ENCODE results near the gene STK32B. TPM values are rescaled to one million over a fixed set of nuclear protein-coding genes. Genes with fewer than 3 reads are reported as not detected.

Gene STK32B
- total and polyA plus RNA-seq, 12 donors: 0.12 to 0.68 (median 0.34) TPM

GRCh38 chr4:5489260-5489659, 438.0 kb downstream of the STK32B start:
- Histone ChIP-seq H3K4me3 (no peak overlapping the region), H3K27me3 (no peaks in the 10 kb centered on the region), H3K4me1 (no peaks in the 10 kb centered on the region), H3K27ac (no peak overlapping the region), H3K36me3 (no peaks in the 10 kb centered on the region), H3K9me3 (peaks cover 0 to 67% (median 15%) of the 10 kb centered on the region in 11 donors)
- no peak for DNase-seq
- intact Hi-C loops (cut with DNase I): no loop called here
- ATAC-seq: no peak
- TF ChIP-seq CTCF (IDR thresholded peaks at IDR 0.05): no peak
- 62 to 63% methylated on average over 1 of the region's 1 CpG for WGBS, 2 donors

- no peak overlapping the region for H3K4me3 ChIP-seq
- intact Hi-C loops (cut with DNase I): no loop called here
- ATAC-seq (no peak), DNase-seq (no peak)
- peaks cover 0 to 4% (median 0%) of the 10 kb centered on the region in 11 donors for H3K9me3 ChIP-seq
- no peak for TF ChIP-seq CTCF (IDR thresholded peaks at IDR 0.05)
- H3K27me3 ChIP-seq: no peaks in the 10 kb centered on the region
- H3K36me3 ChIP-seq: no peaks in the 10 kb centered on the region
- WGBS, 2 donors: 48 to 89% methylated on average over 2 of the region's 2 CpGs
- H3K27ac ChIP-seq: no peak overlapping the region
- no peaks in the 10 kb centered on the region for H3K4me1 ChIP-seq
Observed at GRCh38 chr4:5497489-5497888, 446.2 kb downstream of the STK32B start.

GRCh38 chr4:5500165-5500564, 448.9 kb downstream of the STK32B start:
- no peaks in the 10 kb centered on the region for H3K27me3 ChIP-seq
- 62% methylated on average over 3 of the region's 3 CpGs for WGBS, 2 donors
- H3K36me3 ChIP-seq: no peaks in the 10 kb centered on the region
- no peak for TF ChIP-seq CTCF (IDR thresholded peaks at IDR 0.05)
- no peak for DNase-seq
- no peaks in the 10 kb centered on the region for H3K4me1 ChIP-seq
- intact Hi-C loops (cut with DNase I): no loop called here
- no peak for ATAC-seq
- no peak overlapping the region for H3K4me3 ChIP-seq
- no peaks in the 10 kb centered on the region for H3K9me3 ChIP-seq
- no peak overlapping the region for H3K27ac ChIP-seq

- WGBS, 2 donors: 61 to 62% methylated on average over 7 of the region's 7 CpGs
- intact Hi-C loops (cut with DNase I): no loop called here
- no peak for ATAC-seq
- no peaks in the 10 kb centered on the region for H3K36me3 ChIP-seq
- no peak overlapping the region for H3K4me3 ChIP-seq
- DNase-seq: no peak
- H3K27me3 ChIP-seq: no peaks in the 10 kb centered on the region
- H3K9me3 ChIP-seq: no peaks in the 10 kb centered on the region
- no peak overlapping the region for H3K27ac ChIP-seq
- TF ChIP-seq CTCF (IDR thresholded peaks at IDR 0.05): no peak
- H3K4me1 ChIP-seq: no peaks in the 10 kb centered on the region
Observed at GRCh38 chr4:5503336-5503936, 452.2 kb downstream of the STK32B start.

Data from heart right ventricle (tissue), 16 donors.